Measurements from ENCODE around the gene RBM4B. TPM values are rescaled to one million over a fixed set of nuclear protein-coding genes. Genes with fewer than 3 reads are reported as not detected.

RBM4B gene
- total RNA-seq, 1 donor from 2014 or later, result 9.5 TPM

DNA sequence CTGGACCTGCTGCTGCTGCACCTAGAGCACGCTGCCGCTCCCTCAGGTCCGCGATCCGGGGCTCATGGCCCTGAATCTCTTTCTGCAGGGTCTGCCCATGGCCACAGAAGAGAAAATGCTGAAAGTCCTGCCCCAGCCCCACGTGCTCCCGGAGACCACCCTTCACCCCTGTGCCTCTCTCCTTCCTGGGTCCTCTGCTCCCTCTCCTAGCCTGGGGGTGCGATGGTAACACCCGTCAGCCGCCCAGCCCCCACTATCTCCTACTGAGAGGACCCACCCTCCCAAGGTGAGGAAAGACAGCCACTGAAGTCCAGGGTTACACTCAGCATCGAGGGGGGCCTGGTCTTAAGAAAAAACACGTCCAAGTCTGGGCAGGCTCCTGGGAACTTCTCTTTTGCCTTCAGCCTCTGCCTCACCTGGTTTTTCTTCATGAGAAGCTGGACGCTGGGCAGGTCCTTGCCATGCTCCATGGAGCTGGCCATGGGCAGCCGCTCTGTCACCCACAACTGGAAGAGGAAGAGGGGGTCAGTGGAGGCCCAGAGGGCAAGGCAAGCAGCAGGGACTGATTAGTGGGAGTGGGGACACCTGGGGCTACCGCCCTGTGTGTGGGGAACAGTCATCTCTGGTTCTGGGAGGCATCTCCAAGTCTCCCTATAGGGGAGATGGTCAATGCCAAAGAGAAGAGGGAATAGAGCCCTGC, 15.8 kb upstream of the RBM4B start:
- ATAC-seq (no peak), DNase-seq (peak; percentile 51)
- Histone ChIP-seq H3K27me3 (no peaks in the 10 kb centered on the region), H3K36me3 (no peaks in the 10 kb centered on the region), H3K4me3 (no peak overlapping the region), H3K4me1 (no peaks in the 10 kb centered on the region), H3K27ac (no peak overlapping the region), H3K9me3 (no peaks in the 10 kb centered on the region)
- intact Hi-C loops (cut with DNase I), result no loop called here
- TF ChIP-seq CTCF (IDR thresholded peaks at IDR 0.05), result no peak

GRCh38 chr11:66692871-66693331, 15.2 kb upstream of the RBM4B start:
- ATAC-seq, result no peak
- no peak for TF ChIP-seq CTCF (IDR thresholded peaks at IDR 0.05)
- Histone ChIP-seq H3K27ac (no peak overlapping the region), H3K27me3 (no peaks in the 10 kb centered on the region), H3K36me3 (no peaks in the 10 kb centered on the region), H3K4me3 (no peak overlapping the region), H3K4me1 (no peaks in the 10 kb centered on the region), H3K9me3 (no peaks in the 10 kb centered on the region)
- peak; percentile 58 for DNase-seq
- intact Hi-C loops (cut with DNase I), result no loop called here

- H3K4me1 ChIP-seq, result no peaks in the 10 kb centered on the region
- no peaks in the 10 kb centered on the region for H3K27me3 ChIP-seq
- no peak for TF ChIP-seq CTCF (IDR thresholded peaks at IDR 0.05)
- H3K36me3 ChIP-seq, result no peaks in the 10 kb centered on the region
- no peak overlapping the region for H3K4me3 ChIP-seq
- H3K27ac ChIP-seq, result no peak overlapping the region
- ATAC-seq, result no peak
- no peaks in the 10 kb centered on the region for H3K9me3 ChIP-seq
- intact Hi-C loops (cut with DNase I), result no loop called here
- DNase-seq, result peak; percentile 42
Measured at GRCh38 chr11:66692446-66692845, 14.8 kb upstream of the RBM4B start.

- no peak for TF ChIP-seq CTCF (IDR thresholded peaks at IDR 0.05)
- intact Hi-C loops (cut with DNase I), result no loop called here
- H3K9me3 ChIP-seq, result no peaks in the 10 kb centered on the region
- H3K36me3 ChIP-seq, result no peaks in the 10 kb centered on the region
- H3K4me1 ChIP-seq, result no peaks in the 10 kb centered on the region
- H3K27ac ChIP-seq, result no peak overlapping the region
- ATAC-seq (no peak), DNase-seq (peak; percentile 52)
- H3K27me3 ChIP-seq, result no peaks in the 10 kb centered on the region
- H3K4me3 ChIP-seq, result no peak overlapping the region
Measured at GRCh38 chr11:66691311-66691980, 13.8 kb upstream of the RBM4B start.

- Histone ChIP-seq H3K27me3 (no peaks in the 10 kb centered on the region), H3K36me3 (no peaks in the 10 kb centered on the region), H3K4me1 (no peaks in the 10 kb centered on the region), H3K9me3 (no peaks in the 10 kb centered on the region), H3K4me3 (no peak overlapping the region), H3K27ac (no peak overlapping the region)
- DNase-seq (peak; percentile 51), ATAC-seq (no peak)
- TF ChIP-seq CTCF (IDR thresholded peaks at IDR 0.05), result no peak
- intact Hi-C loops (cut with DNase I), result no loop called here
Measured at GRCh38 chr11:66689661-66690590, 12.2 kb upstream of the RBM4B start.

All from upper lobe of right lung (tissue), 1 donor.